PFSK-1 (cell line): ENCODE data around the gene MYO16.

Experiments
- REST ChIP-seq, 2 experiments: IDR thresholded peaks; 2 replicates each; pipeline versions ENCODE4 v1.6.1 to v1.8.0; 2011 to 2012; ENCODE audit warnings: low read depth in 2 of 2, low read length in 2 of 2, control low read depth in 1 of 2, inconsistent platforms in 1 of 2, mild to moderate bottlenecking in 1 of 2, moderate library complexity in 1 of 2; ENCODE audit not compliant: insufficient read depth in 1 of 2
- SIN3A ChIP-seq: IDR thresholded peaks from 2 replicates; pipeline ENCODE4 v1.6.1; 2012; ENCODE audit warnings: mild to moderate bottlenecking, low read length, moderate library complexity, borderline replicate concordance; ENCODE audit not compliant: insufficient read depth
- TAF1 ChIP-seq: IDR thresholded peaks from 2 replicates; pipeline ENCODE4 v1.6.1; 2012; ENCODE audit warnings: low read length, control low read depth, borderline replicate concordance; ENCODE audit not compliant: insufficient read depth

DNA sequence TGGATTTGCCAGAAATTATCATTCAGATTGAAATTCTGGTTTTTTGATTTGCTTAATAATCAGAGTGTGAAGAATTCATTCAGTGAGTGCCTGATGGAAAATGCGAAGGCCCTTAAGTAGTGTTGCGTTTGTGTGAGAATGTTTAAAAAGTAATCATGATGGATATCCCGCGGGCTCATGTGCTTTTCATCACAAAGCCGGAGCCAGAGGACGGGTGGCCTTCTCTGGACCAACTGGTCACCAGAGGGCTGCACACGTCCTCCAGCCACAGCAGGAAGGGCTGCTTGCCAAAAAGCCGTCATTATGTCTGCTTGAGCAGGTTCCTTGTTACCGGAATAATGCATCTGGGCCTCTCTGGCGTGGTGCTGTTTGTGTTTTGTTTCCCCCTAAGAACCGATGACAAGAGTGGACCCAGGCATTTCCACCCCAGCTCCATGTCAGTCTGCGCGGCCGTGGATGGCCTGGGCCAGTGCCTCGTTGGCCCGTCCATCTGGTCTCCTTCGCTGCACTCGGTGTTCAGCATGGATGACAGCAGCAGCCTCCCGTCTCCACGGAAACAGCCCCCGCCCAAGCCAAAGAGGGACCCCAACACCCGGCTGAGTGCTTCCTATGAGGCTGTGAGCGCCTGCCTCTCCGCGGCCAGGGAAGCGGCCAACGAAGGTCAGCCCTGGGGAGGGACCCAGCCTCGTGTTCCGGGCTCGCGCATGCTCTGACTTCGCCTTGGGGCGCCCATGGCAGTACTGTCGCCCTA, 497.7 kb downstream of the MYO16 start:
- TF ChIP-seq REST (IDR thresholded peaks at IDR 0.05; ENCODE audit: insufficient read depth in 1 of 2, low read depth in 2 of 2, low read length in 2 of 2) (no peak), SIN3A (no peak), TAF1 (no peak)
